ENCODE data around the gene SRSF1. TPM values are rescaled to one million over a fixed set of nuclear protein-coding genes. Genes with fewer than 3 reads are reported as not detected.
A peak's percentile ranks its signal among the peaks of the same experiment; 100 is the strongest.

Gene SRSF1
- total and polyA plus RNA-seq, 7 donors, result 90.6 to 214 (median 138) TPM

GRCh38 chr17:57994436-57994835 lies 12.6 kb downstream of the SRSF1 start:
- Histone ChIP-seq H3K4me1 (peaks cover 0 to 41% (median 27%) of the 10 kb centered on the region in 4 donors), H3K27me3 (no peaks in the 10 kb centered on the region), H3K4me3 (no peak overlapping the region), H3K36me3 (peaks cover 0 to 15% (median 3%) of the 10 kb centered on the region in 4 donors), H3K9me3 (no peaks in the 10 kb centered on the region), H3K27ac (peak overlapping the region; percentile 70 to 80 (median 78))
- intact Hi-C loops (cut with DNase I), result loop anchor here (10.0 kb wide), 1 partner anchor 330 kb away; no protein-coding TSS in a partner anchor
- WGBS, 2 donors, result 34 to 42% methylated on average over 2 of the region's 2 CpGs
- no peak for DNase-seq
- TF ChIP-seq EP300 (IDR thresholded peaks at IDR 0.05), result no peak
- TF ChIP-seq POLR2AphosphoS5 (IDR thresholded peaks at IDR 0.05), result peak in 1 of 4 donors; percentile 17

- 26 to 27% methylated on average over 3 of the region's 3 CpGs for WGBS, 2 donors
- DNase-seq, result no peak
- Histone ChIP-seq H3K9me3 (no peaks in the 10 kb centered on the region), H3K27ac (peak overlapping the region; percentile 70 to 80 (median 78)), H3K4me1 (peaks cover 0 to 48% (median 31%) of the 10 kb centered on the region in 4 donors), H3K27me3 (no peaks in the 10 kb centered on the region), H3K36me3 (peaks cover 0 to 15% (median 3%) of the 10 kb centered on the region in 4 donors), H3K4me3 (no peak overlapping the region)
- intact Hi-C loops (cut with DNase I), result loop anchor here (10.0 kb wide), 1 partner anchor 329 kb away; no protein-coding TSS in a partner anchor
- TF ChIP-seq EP300 (IDR thresholded peaks at IDR 0.05) (no peak), POLR2AphosphoS5 (IDR thresholded peaks at IDR 0.05) (peak in 1 of 4 donors; percentile 25), CTCF (IDR thresholded peaks at IDR 0.05) (no peak)
Measured at GRCh38 chr17:57993471-57994365, 13.3 kb downstream of the SRSF1 start.

GRCh38 chr17:57991537-57991936 lies 15.5 kb downstream of the SRSF1 start:
- Histone ChIP-seq H3K4me1 (peaks cover 0 to 50% (median 34%) of the 10 kb centered on the region in 4 donors), H3K4me3 (no peak overlapping the region), H3K9me3 (no peaks in the 10 kb centered on the region), H3K36me3 (peaks cover 0 to 1% (median under 1%) of the 10 kb centered on the region in 4 donors), H3K27ac (peak overlapping the region in 2 of 4 donors; percentile 80 to 97), H3K27me3 (no peaks in the 10 kb centered on the region)
- no peak for DNase-seq
- intact Hi-C loops (cut with DNase I), result loop anchor here (10.0 kb wide), 1 partner anchor 327 kb away; no protein-coding TSS in a partner anchor
- TF ChIP-seq POLR2AphosphoS5 (IDR thresholded peaks at IDR 0.05), result no peak
- no peak for TF ChIP-seq CTCF (IDR thresholded peaks at IDR 0.05)
- TF ChIP-seq EP300 (IDR thresholded peaks at IDR 0.05), result no peak
- no peak for TF ChIP-seq POLR2A (IDR thresholded peaks at IDR 0.05)

GRCh38 chr17:57990037-57990436 lies 17.0 kb downstream of the SRSF1 start:
- no peak for TF ChIP-seq EP300 (IDR thresholded peaks at IDR 0.05)
- TF ChIP-seq POLR2A (IDR thresholded peaks at IDR 0.05), result no peak
- no peak for TF ChIP-seq POLR2AphosphoS5 (IDR thresholded peaks at IDR 0.05)
- no peak for TF ChIP-seq CTCF (IDR thresholded peaks at IDR 0.05)

More at GRCh38 chr17:57990037-57990436, 17.0 kb downstream of the SRSF1 start:
- no peak for DNase-seq
- intact Hi-C loops (cut with DNase I), result loop anchor here (10.0 kb wide), 1 partner anchor 325 kb away; no protein-coding TSS in a partner anchor
- H3K27me3 ChIP-seq, result no peaks in the 10 kb centered on the region
- no peaks in the 10 kb centered on the region for H3K9me3 ChIP-seq
- 85 to 86% methylated on average over 2 of the region's 2 CpGs for WGBS, 2 donors
- no peaks in the 10 kb centered on the region for H3K36me3 ChIP-seq
- H3K4me3 ChIP-seq, result no peak overlapping the region
- H3K4me1 ChIP-seq, result peaks cover 0 to 55% (median 44%) of the 10 kb centered on the region in 4 donors
- peak overlapping the region; percentile 95 to 99 (median 97) for H3K27ac ChIP-seq

Measured in sigmoid colon (tissue), 7 donors.